Measurements from ENCODE around the gene CCDC92B.

The CCDC92B gene

DNA sequence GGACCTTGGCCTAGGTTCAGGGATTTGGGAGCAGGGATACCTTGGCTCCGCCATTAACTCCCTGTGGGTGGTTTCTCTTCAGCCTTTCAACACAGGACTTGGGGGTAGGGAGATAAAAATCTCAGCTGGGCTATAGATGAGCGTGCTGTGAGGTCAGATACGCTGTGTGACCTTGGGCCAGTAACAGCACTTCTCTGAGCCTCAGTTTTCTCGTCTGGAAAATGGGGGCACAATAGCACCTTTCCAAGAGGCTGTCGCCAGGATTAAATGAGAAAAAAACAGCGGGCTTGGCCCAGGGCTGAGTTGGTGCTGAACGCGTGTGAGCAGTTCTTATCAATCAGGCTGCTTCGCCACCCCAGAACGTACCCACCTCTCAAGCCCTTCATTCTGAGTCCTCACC lies 17.6 kb downstream of the CCDC92B start:
- TF ChIP-seq, protein P1, sequence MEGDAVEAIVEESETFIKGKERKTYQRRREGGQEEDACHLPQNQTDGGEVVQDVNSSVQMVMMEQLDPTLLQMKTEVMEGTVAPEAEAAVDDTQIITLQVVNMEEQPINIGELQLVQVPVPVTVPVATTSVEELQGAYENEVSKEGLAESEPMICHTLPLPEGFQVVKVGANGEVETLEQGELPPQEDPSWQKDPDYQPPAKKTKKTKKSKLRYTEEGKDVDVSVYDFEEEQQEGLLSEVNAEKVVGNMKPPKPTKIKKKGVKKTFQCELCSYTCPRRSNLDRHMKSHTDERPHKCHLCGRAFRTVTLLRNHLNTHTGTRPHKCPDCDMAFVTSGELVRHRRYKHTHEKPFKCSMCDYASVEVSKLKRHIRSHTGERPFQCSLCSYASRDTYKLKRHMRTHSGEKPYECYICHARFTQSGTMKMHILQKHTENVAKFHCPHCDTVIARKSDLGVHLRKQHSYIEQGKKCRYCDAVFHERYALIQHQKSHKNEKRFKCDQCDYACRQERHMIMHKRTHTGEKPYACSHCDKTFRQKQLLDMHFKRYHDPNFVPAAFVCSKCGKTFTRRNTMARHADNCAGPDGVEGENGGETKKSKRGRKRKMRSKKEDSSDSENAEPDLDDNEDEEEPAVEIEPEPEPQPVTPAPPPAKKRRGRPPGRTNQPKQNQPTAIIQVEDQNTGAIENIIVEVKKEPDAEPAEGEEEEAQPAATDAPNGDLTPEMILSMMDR (IDR thresholded peaks at IDR 0.05; ENCODE audit: low read depth, low read length) = no peak
- no peak for DNase-seq (ENCODE audit: extremely low read depth, low read depth)

DNA sequence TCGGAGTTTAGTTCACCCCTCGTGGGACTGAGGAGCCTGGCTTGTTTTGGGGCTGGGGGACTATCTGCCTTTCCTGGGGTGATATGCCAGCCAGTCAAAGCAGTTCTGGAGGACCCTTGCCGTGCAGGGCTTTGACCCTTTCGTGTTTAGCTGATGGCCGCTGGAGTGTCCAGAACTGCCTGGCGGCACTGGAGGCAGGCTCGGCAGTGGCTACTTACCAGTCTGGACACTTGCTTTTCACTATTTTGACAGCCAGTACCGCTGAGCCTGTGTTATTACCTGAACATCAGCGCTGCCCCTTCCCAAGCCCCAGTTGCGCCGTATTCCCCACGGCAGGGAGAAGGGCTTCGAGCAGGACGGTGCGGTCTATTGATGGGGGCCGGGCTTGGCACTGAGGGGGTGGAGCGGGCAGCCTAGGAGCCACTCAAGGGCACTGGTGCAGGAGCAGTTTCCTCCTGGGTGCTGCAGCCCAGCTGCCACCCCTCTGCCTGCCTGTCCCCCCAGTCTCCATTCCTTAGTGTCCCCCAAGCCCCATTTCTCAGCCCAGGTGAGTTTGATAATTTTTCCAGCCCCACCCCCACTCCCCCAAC lies 18.6 kb downstream of the CCDC92B start:
- DNase-seq (ENCODE audit: extremely low read depth, low read depth) = no peak
- TF ChIP-seq, protein P1 (IDR thresholded peaks at IDR 0.05; ENCODE audit: low read depth, low read length) = no peak

DNA sequence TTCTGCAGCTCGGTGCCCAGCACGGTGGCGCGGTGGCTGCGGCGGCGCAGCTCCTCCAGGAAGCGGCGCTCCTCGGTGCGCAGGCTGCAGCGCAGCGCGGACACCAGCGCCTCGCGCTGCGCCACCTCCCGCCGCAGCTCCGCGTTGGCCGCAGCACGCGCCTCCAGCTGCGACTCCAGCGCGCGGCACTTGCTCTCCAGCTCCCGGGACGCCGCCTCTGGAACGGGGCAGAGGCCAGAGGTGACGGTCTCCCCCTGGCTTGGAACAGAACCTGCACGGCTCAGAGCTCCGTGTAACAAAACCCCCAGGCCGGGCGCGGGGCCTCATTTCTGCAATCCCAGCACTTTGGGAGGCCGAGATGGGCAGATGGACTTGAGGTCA lies 24.7 kb downstream of the CCDC92B start:
- TF ChIP-seq, protein P1 (IDR thresholded peaks at IDR 0.05; ENCODE audit: low read depth, low read length) = no peak; the same call in 1 of the 2 replicates
- no peak for DNase-seq (ENCODE audit: extremely low read depth, low read depth)

- no peak for DNase-seq (ENCODE audit: extremely low read depth, low read depth)
- TF ChIP-seq, protein P1 (IDR thresholded peaks at IDR 0.05; ENCODE audit: low read depth, low read length) = no peak
Observed at GRCh38 chr17:2723997-2724783, 25.3 kb downstream of the CCDC92B start.

- TF ChIP-seq, protein P1 (IDR thresholded peaks at IDR 0.05; ENCODE audit: low read depth, low read length) = no peak
- no peak for DNase-seq (ENCODE audit: extremely low read depth, low read depth)
Observed at GRCh38 chr17:2723505-2723996, 25.9 kb downstream of the CCDC92B start.

- no peak for DNase-seq (ENCODE audit: extremely low read depth, low read depth)
- TF ChIP-seq, protein P1 (IDR thresholded peaks at IDR 0.05; ENCODE audit: low read depth, low read length) = no peak
Observed at GRCh38 chr17:2722611-2723010, 26.8 kb downstream of the CCDC92B start.

DNA sequence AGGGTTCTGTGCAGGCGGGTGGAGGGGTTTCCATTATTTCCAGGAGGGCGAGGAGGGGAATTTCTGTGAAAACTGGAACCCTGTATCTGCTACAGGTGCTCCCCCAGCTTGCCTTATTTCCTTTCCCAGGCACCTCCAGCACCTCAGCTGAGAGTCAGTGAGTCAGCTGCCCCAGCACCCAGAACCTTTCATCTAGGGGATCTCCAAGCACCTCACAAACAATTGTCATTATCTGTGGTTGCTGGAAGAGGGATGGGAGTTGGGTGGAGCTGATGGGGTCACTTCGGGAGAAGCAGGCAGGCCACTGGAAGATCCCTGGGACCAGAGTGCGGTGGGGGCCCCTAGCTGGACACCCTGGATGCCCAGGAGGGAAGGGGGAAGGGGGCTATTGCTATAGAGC lies 27.8 kb downstream of the CCDC92B start:
- TF ChIP-seq, protein P1 (IDR thresholded peaks at IDR 0.05; ENCODE audit: low read depth, low read length) = no peak
- no peak for DNase-seq (ENCODE audit: extremely low read depth, low read depth)
